Tibial nerve (tissue), 4 donors: ENCODE measurements around the gene IGFBPL1. TPM values are rescaled to one million over a fixed set of nuclear protein-coding genes. Genes with fewer than 3 reads are reported as not detected.

ENCODE experiments used
- DNase-seq, 2 donors: peaks; one replicate each; pipeline ENCODE4 v3.0.0-alpha.2; 2019; ENCODE audit warnings: low spot score in 2 of 2
- H3K27ac ChIP-seq, 4 donors: fragments of 200-600 bp; sonication (generic) in 3 of 4; one replicate each; pipeline ENCODE4 v1.5.1; 2017 to 2019; ENCODE audit warnings: mild to moderate bottlenecking in 1 of 4
- H3K27me3 ChIP-seq, 2 donors: fragments of 200-600 bp; sonication (generic) in 1 of 2; one replicate each; pipeline versions ENCODE4 v1.5.1 to v1.6.0; 2017 to 2019
- H3K36me3 ChIP-seq, 3 donors: fragments of 200-600 bp; sonication (generic); one replicate each; pipeline ENCODE4 v1.5.1; 2018 to 2019
- H3K4me1 ChIP-seq, 4 donors: fragments of 200-600 bp; sonication (generic) in 3 of 4; one replicate each; pipeline ENCODE4 v1.5.1; 2017 to 2019
- H3K4me3 ChIP-seq, 4 donors: fragments of 200-600 bp; sonication (generic) in 3 of 4; one replicate each; pipeline ENCODE4 v1.5.1; 2017 to 2019; ENCODE audit warnings: mild to moderate bottlenecking in 1 of 4, moderate library complexity in 1 of 4
- H3K9me3 ChIP-seq, 4 donors: fragments of 200-600 bp; sonication (generic) in 3 of 4; one replicate each; pipeline ENCODE4 v1.5.1; 2017 to 2019
- EP300 ChIP-seq, 2 donors: sonication (generic); formaldehyde crosslinking; IDR thresholded peaks; one replicate each; pipeline ENCODE4 v1.6.1; 2017; ENCODE audit warnings: antibody characterized with exemption in 2 of 2, mild to moderate bottlenecking in 1 of 2
- POLR2A ChIP-seq, 2 donors: fragments of 450-650 bp; IDR thresholded peaks; one replicate each; pipeline ENCODE4 v1.6.1; 2017; ENCODE audit warnings: antibody characterized with exemption in 2 of 2, mild to moderate bottlenecking in 2 of 2, moderate library complexity in 2 of 2
- WGBS, 2 donors: methylation state at CpG; one replicate each; pipeline ENCODE4 v1.1.5; 2018; 5-methylcytosine and 5-hydroxymethylcytosine counted together
- total RNA-seq, 4 donors: library from RNA; depleted of rRNA; stranded (reverse); fragments of >200 nt; gene quantifications; one replicate each; pipeline ENCODE4 v1.1.0, GENCODE V29; 2016
- TF ChIP-seq, protein P1 (sequence below), 5 experiments: fragments of 200-600 bp in 3 of 5; fragments of 450-650 bp in 2 of 5; sonication (generic) in 3 of 5; IDR thresholded peaks; one replicate each; pipeline ENCODE4 v1.5.1; 2016 to 2019; ENCODE audit warnings: antibody characterized with exemption in 5 of 5, mild to moderate bottlenecking in 3 of 5, moderate library complexity in 2 of 5

IGFBPL1 gene
- total RNA-seq, 4 donors from 2014 or later = 0.60 TPM; not detected in 3

DNA sequence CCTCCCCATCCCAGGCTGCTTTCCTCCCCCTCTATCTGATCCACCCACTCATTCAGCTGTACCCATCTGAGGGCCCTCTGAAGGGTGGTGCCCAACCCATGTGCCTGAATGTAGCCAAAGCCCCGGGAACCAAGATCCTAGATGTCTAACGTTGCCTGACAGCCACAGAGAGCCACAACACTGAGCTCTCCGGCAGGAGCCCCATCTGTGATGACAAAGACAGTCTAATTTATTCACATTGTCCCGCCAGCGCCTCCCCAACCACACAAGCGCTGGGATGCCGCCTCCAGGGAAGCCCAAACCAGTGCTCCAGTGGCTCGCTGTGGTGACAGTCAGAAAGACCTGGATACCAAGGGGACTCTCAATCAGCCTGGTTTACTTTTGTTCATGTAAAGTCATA, 8.4 kb downstream of the IGFBPL1 start:
- H3K27ac ChIP-seq = no peak overlapping the region
- DNase-seq = no peak
- WGBS, 2 donors = 86 to 88% methylated on average over 6 to 8 of the region's 8 CpGs
- no peak overlapping the region for H3K4me3 ChIP-seq
- H3K27me3 ChIP-seq = peaks cover 0 to 43% of the 10 kb centered on the region in 2 donors
- TF ChIP-seq POLR2A (IDR thresholded peaks at IDR 0.05) = no peak
- TF ChIP-seq, protein P1, sequence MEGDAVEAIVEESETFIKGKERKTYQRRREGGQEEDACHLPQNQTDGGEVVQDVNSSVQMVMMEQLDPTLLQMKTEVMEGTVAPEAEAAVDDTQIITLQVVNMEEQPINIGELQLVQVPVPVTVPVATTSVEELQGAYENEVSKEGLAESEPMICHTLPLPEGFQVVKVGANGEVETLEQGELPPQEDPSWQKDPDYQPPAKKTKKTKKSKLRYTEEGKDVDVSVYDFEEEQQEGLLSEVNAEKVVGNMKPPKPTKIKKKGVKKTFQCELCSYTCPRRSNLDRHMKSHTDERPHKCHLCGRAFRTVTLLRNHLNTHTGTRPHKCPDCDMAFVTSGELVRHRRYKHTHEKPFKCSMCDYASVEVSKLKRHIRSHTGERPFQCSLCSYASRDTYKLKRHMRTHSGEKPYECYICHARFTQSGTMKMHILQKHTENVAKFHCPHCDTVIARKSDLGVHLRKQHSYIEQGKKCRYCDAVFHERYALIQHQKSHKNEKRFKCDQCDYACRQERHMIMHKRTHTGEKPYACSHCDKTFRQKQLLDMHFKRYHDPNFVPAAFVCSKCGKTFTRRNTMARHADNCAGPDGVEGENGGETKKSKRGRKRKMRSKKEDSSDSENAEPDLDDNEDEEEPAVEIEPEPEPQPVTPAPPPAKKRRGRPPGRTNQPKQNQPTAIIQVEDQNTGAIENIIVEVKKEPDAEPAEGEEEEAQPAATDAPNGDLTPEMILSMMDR (IDR thresholded peaks at IDR 0.05) = no peak
- TF ChIP-seq EP300 (IDR thresholded peaks at IDR 0.05) = no peak
- H3K9me3 ChIP-seq = no peaks in the 10 kb centered on the region
- H3K36me3 ChIP-seq = no peaks in the 10 kb centered on the region
- no peaks in the 10 kb centered on the region for H3K4me1 ChIP-seq

DNA sequence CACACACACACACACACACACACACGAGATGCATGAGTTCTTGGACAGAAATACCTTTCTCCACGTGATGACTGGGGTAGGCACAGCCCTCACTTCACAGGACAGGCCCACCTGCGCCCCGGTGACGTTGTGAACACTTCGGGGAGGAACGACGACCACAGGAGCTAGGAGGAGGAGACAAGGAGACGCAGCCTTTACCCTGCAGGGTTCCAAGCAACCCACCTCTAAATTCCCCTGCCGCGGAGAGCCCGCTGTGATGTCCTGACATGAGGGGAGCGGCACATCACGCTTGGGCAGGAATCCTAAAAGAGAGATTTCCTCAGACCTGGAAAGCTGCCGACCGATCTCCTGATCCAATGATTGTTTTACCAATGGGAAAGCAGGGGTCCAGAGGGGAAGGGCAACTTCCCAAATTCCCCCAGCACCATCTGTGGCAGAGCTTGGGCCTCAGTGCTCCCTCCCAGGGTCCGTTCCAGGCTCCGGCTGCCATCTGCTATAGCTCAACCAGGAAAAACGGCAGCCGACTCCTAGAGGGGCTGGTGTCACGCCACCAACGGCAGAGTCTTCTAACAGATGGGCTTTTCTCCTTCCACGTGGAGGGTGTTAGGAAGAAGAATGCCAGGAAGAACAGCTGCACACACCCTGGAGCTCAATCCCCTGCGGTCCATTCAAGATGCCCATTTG, 10.1 kb downstream of the IGFBPL1 start:
- TF ChIP-seq, protein P1 (IDR thresholded peaks at IDR 0.05) = no peak
- Histone ChIP-seq H3K4me3 (no peak overlapping the region), H3K9me3 (no peaks in the 10 kb centered on the region), H3K27me3 (peaks cover 0 to 41% of the 10 kb centered on the region in 2 donors), H3K27ac (no peak overlapping the region), H3K36me3 (no peaks in the 10 kb centered on the region), H3K4me1 (no peaks in the 10 kb centered on the region)
- 45 to 56% methylated on average over 19 to 24 of the region's 24 CpGs for WGBS, 2 donors
- no peak for DNase-seq

DNA sequence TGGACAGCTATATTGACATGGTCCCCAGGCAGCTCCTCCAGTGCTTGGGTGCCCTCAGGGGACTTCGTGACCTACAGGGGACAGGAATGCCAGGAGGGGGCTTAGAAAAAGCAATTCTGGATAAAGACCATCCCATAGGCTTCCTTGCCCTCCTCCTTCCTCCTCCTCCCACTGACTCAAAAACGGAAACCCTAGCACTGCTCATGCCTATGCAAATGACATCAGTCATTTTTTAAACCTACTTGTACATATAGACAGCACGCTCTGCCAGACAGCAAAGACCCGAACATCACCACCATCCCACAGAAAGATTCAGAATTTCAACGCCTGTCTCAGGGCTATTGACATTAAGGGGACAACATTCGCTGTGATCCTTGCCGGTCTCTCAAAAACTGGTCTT, 11.0 kb downstream of the IGFBPL1 start:
- H3K27me3 ChIP-seq = peaks cover 0 to 36% of the 10 kb centered on the region in 2 donors
- no peak overlapping the region for H3K4me3 ChIP-seq
- TF ChIP-seq, protein P1 (IDR thresholded peaks at IDR 0.05) = no peak
- no peak for TF ChIP-seq EP300 (IDR thresholded peaks at IDR 0.05)
- no peak for TF ChIP-seq POLR2A (IDR thresholded peaks at IDR 0.05)
- 67 to 72% methylated on average over 7 of the region's 7 CpGs for WGBS, 2 donors
- H3K4me1 ChIP-seq = no peaks in the 10 kb centered on the region
- H3K9me3 ChIP-seq = no peaks in the 10 kb centered on the region
- H3K27ac ChIP-seq = no peak overlapping the region
- H3K36me3 ChIP-seq = no peaks in the 10 kb centered on the region
- DNase-seq = no peak

DNA sequence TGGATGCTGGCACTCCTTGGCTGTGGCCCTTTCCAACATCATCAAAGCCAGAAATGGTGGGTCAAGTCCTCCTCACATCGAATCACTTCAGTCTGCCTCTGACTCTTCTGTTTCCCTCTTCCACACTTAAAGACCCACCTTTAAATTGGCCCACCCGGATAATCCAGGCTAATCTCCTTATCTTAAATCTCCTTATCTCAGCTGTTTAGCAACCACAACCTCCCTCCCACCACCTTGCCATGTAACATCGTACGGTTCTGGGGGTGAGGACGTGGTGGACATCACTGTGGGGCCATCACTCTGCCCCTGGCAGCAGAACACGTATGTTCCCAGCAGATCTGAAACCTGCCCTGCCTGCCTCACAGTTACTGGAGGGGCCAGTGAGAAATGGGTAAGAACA, 11.5 kb downstream of the IGFBPL1 start:
- no peak overlapping the region for H3K27ac ChIP-seq
- H3K27me3 ChIP-seq = peaks cover 0 to 31% of the 10 kb centered on the region in 2 donors
- no peak overlapping the region for H3K4me3 ChIP-seq
- TF ChIP-seq POLR2A (IDR thresholded peaks at IDR 0.05) = no peak
- no peak for TF ChIP-seq EP300 (IDR thresholded peaks at IDR 0.05)
- TF ChIP-seq, protein P1 (IDR thresholded peaks at IDR 0.05) = no peak
- H3K4me1 ChIP-seq = no peaks in the 10 kb centered on the region
- 77% methylated on average over 6 of the region's 6 CpGs for WGBS, 2 donors
- no peaks in the 10 kb centered on the region for H3K36me3 ChIP-seq
- H3K9me3 ChIP-seq = no peaks in the 10 kb centered on the region
- no peak for DNase-seq

DNA sequence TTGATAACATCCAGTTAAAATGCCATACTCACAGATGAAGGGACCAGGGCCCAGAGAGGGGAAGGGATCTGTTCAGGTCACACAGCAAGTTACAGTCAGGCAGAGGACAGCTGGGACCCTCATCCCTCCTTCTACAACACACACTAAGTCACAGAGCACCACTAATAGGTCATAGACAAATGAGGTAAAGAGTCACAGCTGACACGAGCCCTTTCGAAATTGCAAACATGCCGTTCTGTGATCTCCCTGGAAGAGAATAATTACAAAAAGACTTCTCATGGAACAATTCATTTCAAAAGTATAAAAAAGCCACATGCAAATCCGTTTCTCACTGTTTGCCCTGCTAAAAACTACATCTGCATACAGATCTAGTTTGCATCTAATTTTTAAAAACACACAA, 15.5 kb downstream of the IGFBPL1 start:
- no peaks in the 10 kb centered on the region for H3K9me3 ChIP-seq
- 39 to 44% methylated on average over 4 of the region's 4 CpGs for WGBS, 2 donors

More for the DNA sequence above, 15.5 kb downstream of the IGFBPL1 start:
- no peak for DNase-seq
- Histone ChIP-seq H3K36me3 (no peaks in the 10 kb centered on the region), H3K4me1 (no peaks in the 10 kb centered on the region), H3K27me3 (peaks cover 0 to 30% of the 10 kb centered on the region in 2 donors), H3K27ac (no peak overlapping the region), H3K4me3 (no peak overlapping the region)
- TF ChIP-seq POLR2A (IDR thresholded peaks at IDR 0.05) (no peak), EP300 (IDR thresholded peaks at IDR 0.05) (no peak)
- TF ChIP-seq, protein P1 (IDR thresholded peaks at IDR 0.05) = no peak
